Amygdala (tissue), 56 donors: ENCODE data around the gene ANKRD18A.

Experiments used
- DNase-seq, 56 donors: peaks; one replicate each; lab custom pipeline; 2025; lab: John Stamatoyannopoulos, UW

Gene ANKRD18A

DNA sequence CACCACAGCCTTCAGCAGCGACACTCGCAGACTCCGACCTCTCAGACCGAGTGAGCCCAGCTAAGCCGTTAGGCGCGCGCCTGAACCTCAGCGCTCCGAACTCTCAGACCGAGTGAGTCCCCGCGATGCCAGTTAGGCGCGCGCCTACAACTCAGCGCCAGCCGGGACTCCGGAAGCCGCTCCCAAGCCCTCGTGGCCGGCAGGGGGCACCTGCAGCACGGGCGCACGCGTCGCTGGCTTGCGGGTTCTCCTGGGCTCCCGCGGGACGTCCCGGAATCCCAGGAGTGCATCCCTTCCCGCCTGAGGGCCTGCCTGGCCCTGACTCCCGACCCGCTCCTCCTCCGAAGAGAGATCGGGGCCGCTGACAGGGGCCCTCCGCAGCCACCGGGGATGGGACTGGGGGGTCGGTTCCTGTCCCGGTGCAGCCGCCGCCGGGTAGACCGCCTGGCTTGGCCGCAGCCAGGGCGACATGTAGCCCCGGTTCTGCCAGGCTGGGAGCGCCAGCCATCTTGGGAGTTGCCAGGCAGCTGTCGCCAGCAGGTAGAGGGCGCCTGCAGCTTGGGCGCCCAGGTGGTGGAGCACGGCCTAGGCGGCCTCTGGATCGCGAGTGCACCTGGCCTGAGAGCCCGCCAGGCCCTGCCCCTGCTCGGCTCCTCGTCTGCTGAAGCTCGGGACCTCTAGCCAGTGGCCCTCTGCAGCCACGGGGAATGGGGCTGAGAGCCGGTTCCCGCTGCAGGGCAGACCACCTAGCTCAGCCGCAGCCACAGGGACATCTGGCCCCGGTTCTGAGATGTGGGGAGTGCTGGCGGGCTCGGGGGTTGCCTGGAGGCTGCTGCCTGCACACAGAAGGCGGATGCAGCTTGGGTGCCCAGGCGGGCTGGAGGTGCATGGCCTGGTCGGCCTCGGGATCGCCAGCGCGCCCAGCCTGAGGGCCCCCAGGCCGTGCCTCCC lies at the start of gene ANKRD18A:
Gene ANKRD18A, minus strand, starts transcription at position 114 of the 951 bp plus-strand sequence. CDS start 311 bp downstream, outside the sequence.
- peak in 34 of 56 donors; percentile 30 to 79 (median 54) for DNase-seq

DNA sequence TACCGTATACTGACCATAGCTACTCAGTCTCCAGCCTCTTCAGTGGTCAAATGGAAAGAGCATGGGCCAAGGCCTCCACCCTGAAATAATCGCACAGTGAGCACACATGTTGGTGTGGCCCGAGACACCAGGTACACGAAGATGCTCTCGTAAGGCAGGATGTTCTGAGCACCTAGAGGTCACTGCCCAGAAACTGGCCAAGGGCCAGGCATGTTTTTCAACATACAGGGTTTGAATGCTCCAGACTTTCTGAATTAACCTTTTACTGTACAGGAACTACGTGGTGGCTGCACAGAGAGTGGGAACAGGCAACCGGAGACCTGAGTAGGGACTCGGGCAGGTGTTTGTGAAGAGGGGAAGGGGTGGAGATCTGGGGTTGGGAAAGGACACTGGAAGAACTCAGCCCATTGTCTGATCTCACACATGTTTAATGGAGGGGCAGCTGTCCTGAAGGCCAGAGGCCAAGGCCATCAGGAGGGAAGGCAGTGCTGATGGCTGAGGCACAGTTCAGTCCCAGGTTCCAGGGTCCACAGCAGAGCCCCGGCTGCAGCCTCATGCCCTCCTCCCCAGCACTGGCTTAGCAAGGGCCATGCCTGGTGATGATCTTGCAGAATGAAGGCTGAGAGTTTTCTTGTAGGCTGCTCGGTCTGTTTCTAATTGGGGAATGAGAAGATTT lies 48.5 kb upstream of the ANKRD18A start:
- no peak for DNase-seq

DNA sequence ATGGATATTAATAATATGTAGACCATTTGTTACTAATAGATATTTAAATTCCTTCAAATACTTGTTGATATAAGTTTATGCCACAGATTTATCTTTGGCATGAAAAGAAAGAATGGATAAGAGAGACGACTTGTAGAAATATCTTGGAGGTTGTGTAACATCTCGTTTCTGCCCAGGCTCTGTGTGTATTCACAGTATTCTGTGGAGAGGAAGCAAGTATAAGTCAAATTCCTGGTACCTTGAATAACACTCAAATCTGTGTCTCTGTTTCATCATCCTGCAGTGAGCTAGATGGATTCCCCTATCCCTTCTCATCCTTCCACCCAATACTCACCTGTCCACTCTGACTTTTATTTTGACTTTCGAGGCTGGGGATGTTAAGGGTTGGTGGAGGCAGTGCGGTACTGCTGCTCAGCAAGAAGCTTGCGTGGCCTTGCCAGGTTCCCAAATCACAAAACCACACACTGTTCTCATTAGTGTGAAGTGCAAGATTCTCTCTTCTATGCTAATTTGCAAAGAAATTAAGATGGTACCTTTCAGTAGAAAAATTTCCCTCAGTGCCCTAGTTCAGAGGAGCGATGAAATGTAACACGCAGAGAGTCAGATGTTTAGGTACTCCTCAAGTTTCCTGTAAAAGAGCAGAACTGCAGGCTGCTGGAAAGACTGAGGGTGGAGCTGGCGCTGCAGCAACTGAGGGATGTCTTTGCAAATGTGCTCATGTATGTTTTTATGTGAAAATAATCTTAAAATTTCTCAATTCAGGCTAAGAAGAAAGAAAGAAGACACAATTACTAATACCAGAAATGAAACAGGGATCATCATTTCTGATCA lies 42.6 kb upstream of the ANKRD18A start:
- DNase-seq, result peak in 19 of 56 donors; percentile 14 to 71 (median 40)

DNA sequence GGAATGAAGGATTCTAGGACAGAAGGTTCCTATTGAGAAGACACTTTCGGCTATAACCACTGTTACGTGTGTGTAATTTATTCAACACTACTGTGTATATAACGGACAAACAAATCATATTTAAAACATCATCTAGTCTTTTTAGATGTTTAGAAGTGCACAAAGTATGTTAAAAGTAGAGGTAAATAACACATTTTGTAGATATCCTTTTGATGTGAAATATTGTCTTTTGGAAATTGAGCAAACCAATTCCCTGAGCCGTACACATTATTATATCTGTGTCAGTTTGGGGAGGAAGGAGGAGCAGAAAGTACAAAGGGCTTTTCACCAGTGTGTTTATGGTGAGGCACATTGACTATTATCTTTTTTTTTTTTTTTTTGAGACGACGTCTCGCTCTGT lies 39.1 kb upstream of the ANKRD18A start:
- no peak for DNase-seq

DNA sequence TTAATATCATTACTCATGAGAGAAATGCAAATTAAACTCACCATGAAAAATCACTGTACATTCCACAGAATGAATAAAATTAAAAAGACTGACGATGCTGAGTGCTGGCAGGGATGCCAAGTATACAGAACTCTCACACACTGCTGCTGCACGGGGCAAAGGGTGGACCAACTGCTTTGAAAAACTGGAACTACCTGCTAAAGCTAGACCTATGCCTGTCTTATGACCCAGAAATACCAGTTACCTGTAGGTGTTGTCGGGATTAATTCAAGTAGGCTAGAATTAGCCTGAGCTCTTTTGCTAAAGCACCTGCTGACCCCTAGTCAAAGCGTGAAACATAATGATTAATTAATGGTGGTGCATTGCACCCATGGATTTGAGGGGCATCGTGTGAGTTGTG lies 36.5 kb upstream of the ANKRD18A start:
- DNase-seq, result no peak

DNA sequence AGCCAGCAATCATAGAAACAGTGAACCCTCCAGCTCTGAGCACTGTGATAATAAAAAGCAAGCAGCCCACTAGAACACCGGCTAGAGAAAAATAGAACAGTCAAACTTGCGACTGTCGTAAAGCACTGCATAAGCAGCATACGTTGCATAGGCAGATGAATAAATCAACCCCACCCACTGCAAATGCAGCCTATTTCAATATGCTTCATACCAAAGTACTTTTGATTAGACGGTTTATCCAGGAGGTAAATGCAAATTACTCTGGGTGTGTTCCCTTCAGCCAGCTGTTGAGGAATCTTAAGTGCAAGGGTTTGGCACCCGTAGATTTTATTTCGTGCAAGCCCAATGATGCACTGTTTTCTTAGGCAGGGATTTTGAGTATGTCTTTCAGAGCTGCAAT lies 32.1 kb upstream of the ANKRD18A start:
- no peak for DNase-seq

DNA sequence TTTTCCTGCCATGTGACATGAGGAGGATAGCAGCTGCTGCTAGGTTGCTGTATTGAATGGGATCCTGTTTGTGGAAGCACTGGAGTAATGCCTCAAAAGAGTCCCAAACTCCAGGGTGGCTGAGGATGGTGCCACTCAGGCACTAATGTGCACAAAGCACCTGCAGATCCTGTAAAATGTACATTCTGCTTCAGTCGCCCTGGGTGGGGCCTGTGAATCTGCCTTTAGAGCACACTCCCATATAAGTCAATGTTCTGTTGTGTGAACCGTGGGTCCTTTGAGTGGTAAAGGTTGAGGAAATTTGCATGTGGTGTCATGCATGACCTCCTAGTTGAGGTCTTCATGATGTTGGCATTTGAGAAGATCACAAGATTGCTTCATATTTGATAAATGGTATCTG lies 31.6 kb upstream of the ANKRD18A start:
- no peak for DNase-seq

DNA sequence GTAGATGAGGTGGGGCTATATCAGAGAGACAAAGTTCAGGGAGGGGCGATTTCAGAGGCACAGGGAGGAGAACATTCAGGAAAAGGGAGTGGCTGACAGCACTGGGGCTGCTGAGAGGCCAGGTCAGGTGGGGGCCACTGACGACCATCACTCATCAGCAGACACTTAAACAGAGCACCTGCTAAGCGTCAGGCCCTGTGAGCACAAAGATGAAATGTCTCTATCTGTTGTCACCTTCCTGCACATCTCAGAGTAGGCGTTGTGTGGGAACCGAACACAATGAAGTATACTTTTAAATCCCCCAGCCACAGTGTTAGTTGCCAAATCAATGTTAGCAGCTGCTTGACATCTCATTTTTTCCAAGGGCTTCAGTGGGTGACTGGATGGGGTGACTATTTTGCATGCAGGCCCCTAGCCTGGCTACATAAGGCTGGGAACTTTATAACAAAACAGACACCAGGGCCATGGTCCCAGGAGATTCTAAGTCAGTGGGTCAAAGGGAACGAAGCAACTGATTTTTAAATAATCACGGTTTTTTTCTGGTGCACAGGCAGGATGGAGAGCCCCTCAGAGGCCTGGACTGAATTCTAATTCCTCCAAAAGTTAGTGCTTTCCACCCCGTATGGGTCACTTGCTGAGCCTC lies 31.1 kb upstream of the ANKRD18A start:
- DNase-seq, result no peak

DNA sequence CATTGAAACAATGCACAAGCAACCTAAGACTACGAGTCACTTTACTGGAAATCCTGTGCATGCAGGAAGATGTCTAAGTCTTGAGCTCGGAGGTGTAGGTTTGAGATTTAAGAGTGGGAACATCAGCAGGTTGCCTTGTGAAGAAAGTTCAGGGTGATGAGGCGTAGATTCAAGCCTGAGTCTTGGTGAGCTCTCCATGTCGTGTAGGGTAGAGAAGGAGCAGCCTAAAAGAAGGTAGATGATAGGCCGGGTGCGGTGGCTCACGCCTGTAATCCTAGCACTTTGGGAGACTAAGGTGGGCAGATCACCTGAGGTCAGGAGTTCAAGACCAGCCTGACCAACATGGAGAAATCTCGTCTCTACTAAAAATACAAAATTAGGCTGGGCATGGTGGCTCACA lies 30.2 kb upstream of the ANKRD18A start:
- DNase-seq, result no peak

DNA sequence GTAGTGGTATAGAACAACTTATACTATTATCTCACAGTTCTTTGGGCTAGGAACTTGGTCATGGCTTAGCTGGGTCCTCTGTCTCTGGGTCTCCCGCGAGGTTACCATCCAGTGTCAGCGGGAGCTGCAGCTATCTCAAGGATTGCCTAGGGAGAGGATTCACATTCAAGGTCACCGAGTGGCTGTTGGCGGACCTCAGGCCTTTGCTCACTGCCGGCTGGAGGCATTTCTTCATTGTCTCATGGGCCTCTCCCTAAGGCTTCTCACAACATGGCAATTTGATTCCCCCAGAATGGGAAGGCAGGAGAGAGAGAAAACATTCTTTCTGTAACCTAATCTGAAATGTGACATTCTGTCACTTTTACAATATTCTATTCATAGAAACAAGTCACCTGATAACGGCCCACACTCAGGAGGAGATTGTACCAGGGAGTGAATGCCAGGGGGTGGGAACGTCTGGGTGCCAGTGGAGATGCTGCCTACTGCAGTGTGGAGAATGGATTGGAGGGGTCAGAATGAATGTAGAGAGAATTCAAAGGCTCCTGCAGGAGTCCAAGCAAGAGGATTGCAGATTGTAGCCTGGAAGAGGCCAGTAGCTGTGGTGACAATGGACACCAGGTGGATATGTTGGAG lies 29.5 kb upstream of the ANKRD18A start:
- no peak for DNase-seq

DNA sequence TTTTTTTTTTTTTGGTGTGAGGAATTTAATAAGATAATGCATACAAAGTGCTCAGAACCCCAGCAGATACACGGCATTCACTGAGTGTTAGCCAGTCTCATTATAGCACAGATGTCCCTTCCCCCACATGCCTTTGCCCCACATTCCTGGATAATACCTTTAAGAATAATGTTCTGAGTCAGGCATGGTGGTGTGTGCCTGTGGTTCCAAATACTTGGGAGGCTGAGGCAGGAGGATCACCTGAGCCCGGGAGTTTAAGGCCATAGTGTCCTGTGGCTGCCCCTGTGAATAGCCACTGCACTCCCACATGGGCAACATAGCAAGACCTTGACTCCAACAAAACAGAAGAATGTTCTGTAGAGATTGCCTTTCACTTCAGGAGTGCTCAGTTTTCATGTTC lies 24.2 kb upstream of the ANKRD18A start:
- DNase-seq, result no peak

DNA sequence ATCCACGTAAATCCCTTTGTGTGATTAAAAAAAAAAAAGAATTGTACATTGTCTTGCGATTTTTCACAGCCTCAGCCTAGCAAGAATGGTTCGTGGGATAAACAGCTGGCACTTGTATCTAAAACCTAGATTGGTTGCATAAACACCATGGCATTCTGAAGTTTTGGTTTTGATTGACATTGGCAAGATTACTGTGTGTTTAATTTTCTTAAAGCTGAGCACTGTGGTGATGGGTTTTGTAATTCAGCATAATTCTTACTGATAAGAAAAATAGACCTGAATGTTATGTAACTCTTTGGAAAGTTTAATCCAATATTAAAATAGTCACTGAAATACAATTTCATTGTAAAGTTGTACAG lies 23.4 kb upstream of the ANKRD18A start:
- no peak for DNase-seq

DNA sequence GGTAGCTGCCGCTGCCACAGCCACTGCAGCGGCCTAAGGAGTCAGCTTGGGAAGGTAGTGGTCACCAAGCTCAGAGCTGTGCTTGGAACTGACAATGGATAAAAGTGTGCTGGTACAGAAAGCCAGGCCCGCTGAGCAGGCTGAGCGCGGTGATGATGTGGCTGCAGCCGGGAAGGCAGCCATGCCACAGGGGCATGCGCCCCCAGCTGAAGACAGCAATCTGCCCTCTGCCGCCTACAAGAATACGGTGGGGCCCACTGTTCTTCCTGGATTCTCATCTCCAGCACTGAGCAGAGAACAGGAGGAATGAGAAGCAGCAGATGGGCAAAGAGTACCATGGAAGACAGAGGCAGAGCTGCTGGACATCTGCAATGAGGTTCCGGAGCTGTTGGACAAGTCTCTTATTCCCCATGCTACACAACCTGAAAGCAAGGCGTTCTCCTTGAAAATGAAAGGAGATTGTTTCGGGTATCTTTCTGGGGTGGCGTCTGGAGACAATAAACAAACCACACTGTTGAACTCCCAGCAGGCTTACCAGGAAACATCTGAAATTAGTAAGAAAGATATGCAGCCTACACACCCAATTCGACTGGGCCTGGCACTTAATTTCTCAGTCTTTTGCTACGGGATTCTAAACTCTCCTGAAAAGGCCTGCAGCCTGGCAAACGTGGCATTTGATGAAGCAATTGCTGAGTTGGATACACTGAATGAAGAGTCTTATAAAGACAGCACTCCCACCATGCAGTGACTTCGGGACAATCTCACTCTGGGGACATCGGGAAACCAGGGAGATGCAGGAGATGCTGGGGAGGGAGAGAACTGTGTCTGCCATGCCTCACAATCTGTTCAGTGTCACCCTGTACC lies 22.8 kb upstream of the ANKRD18A start:
- DNase-seq, result peak in 6 of 56 donors; percentile 6 to 30 (median 19)

DNA sequence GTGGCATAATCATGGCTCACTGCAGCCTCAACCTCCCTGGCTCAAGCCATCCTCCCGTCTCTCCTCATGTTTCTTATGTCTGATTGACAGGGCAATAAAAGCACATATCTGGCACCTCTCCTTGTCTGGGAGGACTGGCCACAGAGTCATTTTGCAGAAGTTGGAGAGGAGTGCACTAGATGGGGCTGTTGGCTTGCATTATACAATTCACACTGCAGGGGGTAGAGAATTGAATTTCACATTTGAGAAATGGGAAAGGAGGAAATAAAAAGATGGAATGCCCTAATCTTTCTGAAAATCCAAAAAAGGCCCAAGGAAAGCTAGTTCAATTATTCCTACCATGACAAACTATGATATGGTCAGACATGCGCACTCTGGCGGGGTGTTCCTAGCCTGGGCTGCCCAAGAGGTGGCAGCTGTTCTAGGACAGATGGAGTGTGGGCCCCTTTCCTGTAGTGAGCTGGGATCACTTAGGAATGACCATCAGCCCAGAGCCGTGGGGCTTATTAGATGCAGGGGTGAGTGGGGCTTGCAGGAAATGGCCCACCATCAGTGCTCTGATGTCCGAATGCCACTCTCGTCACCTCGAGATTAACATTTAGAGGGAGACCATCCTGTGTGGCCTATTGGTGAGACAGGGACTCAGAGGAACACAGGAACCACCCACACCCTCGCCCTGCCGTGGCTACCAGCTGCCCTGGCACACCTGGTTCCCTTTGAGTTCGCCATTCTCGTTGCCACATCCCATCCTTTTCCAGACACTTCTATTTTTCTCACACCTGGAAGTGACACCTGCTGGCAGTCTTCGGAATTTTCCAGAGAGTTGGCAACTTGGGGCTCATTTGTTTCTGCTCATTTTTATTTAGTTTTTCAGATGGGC lies 21.8 kb upstream of the ANKRD18A start:
- DNase-seq, result peak in 20 of 56 donors; percentile 8 to 66 (median 34)

DNA sequence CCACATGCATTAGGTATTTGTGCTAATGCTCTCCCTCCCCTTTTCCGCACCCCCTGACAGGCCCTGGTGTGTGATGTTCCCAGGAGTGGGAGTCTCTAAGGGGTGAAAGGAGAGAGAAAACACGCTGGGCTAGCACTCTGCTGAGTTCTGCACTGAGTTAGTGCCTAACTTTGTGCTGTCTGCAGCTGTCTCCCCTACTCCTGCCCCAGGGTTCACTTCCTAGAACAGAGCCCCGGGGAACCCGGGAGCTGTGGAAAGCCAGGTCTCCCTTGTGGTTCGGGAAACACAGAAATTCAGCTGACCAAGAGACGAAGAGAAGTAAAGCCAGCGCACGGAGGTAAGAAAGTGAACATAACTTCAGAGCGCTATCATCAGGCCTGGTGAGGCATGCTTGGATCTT lies 20.7 kb upstream of the ANKRD18A start:
- DNase-seq, result no peak

DNA sequence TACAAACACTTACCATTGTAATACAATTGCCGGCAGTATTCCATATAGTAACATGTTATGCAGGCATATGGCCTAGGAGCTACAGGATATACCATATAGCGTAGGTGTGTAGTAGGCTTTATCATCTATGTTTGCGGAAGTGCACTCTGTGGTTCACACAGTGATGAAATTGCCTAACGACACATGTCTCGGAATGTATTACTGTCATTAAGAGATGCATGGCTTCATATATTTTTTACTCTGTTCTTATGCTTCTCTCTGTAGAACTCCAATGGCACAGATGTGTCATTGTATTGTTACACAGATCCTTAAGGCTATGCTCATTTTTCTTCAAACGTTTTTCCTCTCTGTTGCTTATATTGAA lies 19.2 kb upstream of the ANKRD18A start:
- no peak for DNase-seq

DNA sequence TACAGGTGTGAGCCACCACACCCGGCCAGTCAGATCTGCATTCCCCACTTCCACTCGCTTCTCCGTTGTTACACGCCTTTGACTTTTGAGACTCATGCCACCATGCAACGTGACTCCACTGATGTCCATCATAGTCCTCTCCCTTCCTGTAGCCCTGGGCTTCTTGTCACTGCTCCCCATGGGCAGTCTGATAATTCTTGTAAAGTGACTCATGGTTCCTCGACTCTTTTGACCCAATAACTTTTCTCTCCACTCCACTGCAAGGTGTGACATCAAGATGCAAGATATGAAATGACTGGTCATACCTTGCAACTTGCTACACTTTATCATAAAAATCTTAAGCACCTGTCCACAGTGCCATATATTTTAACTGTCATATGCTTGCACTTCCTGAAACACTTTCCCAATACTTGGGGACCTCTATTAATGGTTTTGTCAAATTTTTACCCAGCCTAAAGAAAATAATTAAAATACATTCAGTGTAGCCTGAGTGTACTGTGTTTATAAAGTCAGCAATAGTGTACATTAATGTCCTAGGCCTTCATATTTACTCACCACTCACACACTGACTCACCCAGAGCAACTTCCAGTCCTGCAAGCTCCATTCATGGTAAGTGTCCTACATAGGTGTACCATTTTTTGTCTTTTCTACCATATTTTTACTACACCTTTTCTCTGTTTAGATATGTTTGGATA lies 18.6 kb upstream of the ANKRD18A start:
- DNase-seq, result no peak
